Measurements from ENCODE around the gene PGA4.
"Not testable (repeated sequence)": the region's sequence is repeated elsewhere in the genome, so short reads cannot be mapped to it uniquely, and the experiment has no call there.

The PGA4 gene

DNA sequence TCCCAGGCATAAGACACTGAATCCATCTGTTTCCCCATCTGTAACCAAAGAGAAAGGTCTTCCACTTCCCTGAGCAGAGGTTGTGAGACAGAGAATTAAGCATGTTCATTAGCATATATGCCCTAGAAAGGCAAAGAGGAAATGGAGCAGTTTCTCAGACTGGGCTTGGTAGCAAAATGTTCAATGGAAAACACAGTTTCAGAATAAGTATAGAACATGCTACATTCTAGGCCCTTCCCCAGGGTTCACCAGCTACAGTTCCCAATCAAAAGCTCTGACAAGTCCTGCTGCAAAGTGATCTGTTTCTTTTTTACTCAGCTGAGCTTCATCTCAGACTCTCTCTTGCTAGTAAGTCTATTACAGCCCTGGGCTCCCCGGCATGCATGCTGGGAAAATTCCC lies 30.2 kb downstream of the PGA4 start:
- H3K4me1 Mint-ChIP-seq (ENCODE audit: low read depth); H3K9me3 Mint-ChIP-seq (ENCODE audit: low read depth); H3K4me3 Mint-ChIP-seq; H3K27ac Mint-ChIP-seq; H3K27me3 Mint-ChIP-seq; H3K36me3 Mint-ChIP-seq: not testable (repeated sequence)

DNA sequence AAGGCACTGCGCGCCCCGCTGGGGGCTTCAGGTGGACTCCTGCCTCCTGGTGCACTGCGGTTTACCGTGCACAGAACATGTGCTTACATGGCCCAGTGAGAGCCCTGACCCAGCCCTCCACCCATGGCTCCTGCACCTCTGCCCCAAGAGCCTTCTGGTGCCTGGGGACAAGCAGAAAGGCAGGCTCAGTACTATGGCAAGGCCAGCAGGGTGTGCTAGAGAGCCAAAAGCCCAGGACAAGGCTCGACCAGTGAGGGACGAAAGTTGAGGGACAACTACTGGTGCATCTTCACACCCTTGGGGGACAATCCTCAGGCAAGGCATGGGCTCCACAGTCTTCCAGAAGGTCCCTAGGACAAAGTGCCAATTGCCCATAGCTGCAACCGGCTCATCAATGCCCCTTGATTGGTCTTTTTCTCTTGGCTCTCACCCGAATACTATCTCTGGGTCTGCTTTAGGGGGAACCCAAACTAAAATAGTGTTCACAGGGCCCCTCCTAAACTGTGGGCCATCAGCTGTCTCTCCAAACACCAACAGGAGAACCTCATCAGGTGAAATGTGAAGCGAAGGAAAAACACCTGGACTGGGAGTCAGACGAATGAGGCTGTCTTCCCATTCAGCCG lies 32.4 kb downstream of the PGA4 start:
- Mint-ChIP-seq H3K4me1 (ENCODE audit: low read depth) (no peaks in the 10 kb centered on the region), H3K27me3 (no peaks in the 10 kb centered on the region), H3K9me3 (ENCODE audit: low read depth) (no peaks in the 10 kb centered on the region), H3K4me3 (no peak overlapping the region), H3K36me3 (no peaks in the 10 kb centered on the region), H3K27ac (no peak overlapping the region)

DNA sequence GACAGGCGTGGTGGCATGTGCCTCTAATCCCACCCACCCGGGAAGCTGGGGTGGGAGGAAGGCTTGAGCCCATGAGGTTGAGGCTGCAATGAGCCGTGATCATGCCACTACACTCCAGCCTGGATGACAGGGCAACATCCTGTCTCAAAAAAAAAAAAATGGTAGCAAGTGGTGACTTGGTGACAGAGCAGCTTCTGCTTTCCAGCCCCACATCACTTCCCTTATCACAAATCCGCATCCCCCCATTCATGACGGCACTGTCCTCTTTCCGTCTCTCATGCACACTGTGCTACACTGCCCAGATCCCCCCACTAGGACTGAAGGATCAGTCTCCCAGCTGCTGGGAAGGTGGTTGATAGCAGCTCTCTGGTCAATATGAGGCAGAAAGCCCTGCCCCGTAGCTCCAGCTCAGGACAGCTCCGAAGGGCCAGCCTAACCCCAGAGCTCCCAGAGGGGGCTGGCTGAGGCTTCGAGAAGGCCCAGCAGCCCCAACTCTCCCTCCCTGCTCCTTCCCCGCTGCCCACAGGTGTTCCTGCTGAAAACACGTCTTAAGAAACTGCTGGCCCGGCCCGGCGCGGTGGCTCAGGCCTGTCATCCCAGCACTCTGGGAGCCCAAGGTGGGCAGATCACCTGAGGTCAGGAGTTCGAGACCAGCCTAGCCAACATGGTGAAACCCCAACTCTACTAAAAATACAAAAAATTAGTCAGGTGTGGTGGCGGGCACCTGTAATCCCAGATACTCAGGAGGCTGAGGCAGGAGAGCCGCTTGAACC lies 34.7 kb downstream of the PGA4 start:
- Mint-ChIP-seq H3K9me3 (ENCODE audit: low read depth) (no peaks in the 10 kb centered on the region), H3K27ac (no peak overlapping the region), H3K27me3 (no peaks in the 10 kb centered on the region), H3K4me3 (no peak overlapping the region), H3K36me3 (no peaks in the 10 kb centered on the region), H3K4me1 (ENCODE audit: low read depth) (no peaks in the 10 kb centered on the region)

DNA sequence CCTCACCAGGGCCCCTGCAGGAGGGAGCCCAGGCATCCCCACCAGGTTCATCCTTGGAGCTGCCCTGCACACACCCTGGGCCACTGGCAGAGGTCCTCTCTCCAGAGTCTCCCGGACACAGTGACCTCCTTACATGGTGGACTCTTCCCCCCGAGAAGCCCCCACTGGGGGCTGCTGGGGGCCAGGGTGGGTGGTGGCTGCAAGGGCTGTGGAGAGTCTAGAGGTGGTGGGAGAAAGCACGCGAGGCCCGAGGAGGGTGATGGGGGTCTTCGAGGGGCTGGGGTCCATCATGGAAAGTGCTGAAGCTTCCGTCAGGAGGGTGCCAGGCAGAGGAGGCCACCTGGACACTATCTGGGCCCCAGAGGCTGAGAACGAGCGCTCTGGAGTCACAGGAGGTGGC lies 36.4 kb downstream of the PGA4 start:
- H3K4me3 Mint-ChIP-seq: no peak overlapping the region
- H3K36me3 Mint-ChIP-seq: no peaks in the 10 kb centered on the region
- no peaks in the 10 kb centered on the region for H3K4me1 Mint-ChIP-seq (ENCODE audit: low read depth)
- H3K27me3 Mint-ChIP-seq: no peaks in the 10 kb centered on the region
- no peaks in the 10 kb centered on the region for H3K9me3 Mint-ChIP-seq (ENCODE audit: low read depth)
- H3K27ac Mint-ChIP-seq: no peak overlapping the region

DNA sequence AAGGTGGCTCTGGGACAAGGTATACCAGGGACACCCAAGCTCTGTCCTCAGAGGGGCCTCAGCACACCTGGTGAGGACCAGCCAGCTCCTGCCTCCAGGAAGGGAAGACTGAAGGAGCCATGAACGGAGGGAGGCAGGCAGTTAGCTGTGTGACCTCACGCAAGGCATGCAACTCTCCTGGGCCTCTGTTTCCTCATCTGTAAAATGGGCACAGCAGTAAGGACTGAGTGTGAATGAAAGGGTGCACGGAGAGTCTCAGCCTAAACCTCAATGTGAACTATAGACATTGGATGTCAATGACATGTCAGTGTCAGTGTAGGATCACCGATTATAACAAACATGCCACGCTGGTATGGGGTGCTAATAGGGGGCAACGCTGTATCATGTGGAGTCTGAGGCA lies 37.2 kb downstream of the PGA4 start:
- H3K4me1 Mint-ChIP-seq (ENCODE audit: low read depth): no peaks in the 10 kb centered on the region
- no peaks in the 10 kb centered on the region for H3K36me3 Mint-ChIP-seq
- H3K4me3 Mint-ChIP-seq: no peak overlapping the region
- H3K9me3 Mint-ChIP-seq (ENCODE audit: low read depth): no peaks in the 10 kb centered on the region
- H3K27ac Mint-ChIP-seq: no peak overlapping the region
- H3K27me3 Mint-ChIP-seq: no peaks in the 10 kb centered on the region

DNA sequence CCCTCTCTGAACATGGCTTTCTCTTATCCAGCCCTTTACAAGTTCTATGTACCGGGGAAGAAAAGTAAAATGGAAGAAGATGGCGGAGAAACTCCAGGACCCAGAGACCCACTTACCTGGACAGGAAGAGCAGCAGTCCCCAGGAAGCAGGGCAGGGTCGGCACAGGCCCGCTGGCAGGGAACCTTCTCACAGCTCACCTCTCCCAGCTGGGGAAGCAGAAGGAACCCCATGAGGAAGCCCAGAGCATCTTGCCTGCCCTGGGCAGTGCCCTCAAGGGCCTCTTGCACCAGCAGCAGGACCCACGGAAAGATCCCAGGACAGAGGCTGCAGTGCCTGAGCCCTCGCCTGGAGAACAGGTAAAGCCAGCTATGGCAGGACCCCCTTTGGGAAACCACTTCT lies 42.2 kb downstream of the PGA4 start:
- Mint-ChIP-seq H3K9me3 (ENCODE audit: low read depth) (no peaks in the 10 kb centered on the region), H3K36me3 (no peaks in the 10 kb centered on the region), H3K4me3 (no peak overlapping the region), H3K27me3 (no peaks in the 10 kb centered on the region), H3K27ac (no peak overlapping the region), H3K4me1 (ENCODE audit: low read depth) (no peaks in the 10 kb centered on the region)

DNA sequence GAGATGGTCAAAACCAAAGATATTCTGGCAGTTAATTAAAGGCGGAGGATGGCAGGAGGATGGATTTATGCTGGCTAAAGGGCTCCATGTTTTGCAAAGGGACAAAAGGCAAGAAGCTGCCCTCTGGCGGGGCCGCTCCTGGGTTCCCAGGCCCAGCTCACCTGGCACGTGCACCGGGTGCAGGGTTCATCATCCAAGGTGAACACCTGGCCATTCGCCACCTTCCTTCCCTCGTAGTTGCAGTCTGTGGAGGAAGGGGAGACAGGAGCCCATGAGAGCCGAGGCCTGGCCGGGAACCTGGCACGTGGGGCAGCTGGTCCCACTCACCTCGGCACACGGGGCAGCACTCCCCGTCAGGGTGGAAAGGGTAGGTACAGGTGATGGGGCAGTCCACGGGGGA lies 42.6 kb downstream of the PGA4 start:
- H3K4me3 Mint-ChIP-seq: no peak overlapping the region
- H3K27ac Mint-ChIP-seq: no peak overlapping the region
- no peaks in the 10 kb centered on the region for H3K4me1 Mint-ChIP-seq (ENCODE audit: low read depth)

DNA sequence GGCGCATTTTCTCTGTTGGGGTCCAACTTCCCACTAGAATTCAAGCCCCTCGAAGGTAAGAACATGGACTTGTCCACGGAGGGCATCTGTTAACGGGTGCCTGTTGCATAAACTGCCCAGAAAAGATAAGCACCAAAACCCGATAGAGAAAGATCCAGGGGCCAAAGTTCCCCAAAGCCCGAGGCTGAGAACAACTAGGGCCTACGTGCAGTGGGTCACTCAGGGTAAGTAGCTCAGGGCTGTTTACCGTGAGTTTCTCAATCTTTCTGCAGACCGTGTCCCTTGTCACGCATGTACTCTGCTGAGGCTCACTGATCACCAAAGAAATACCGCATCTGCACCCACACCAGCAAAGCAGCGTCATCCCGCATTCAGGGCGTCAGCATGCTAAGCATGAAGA lies 43.2 kb downstream of the PGA4 start:
- no peak overlapping the region for H3K4me3 Mint-ChIP-seq
- no peaks in the 10 kb centered on the region for H3K36me3 Mint-ChIP-seq
- H3K4me1 Mint-ChIP-seq (ENCODE audit: low read depth): no peaks in the 10 kb centered on the region
- no peak overlapping the region for H3K27ac Mint-ChIP-seq
- H3K9me3 Mint-ChIP-seq (ENCODE audit: low read depth): no peaks in the 10 kb centered on the region
- no peaks in the 10 kb centered on the region for H3K27me3 Mint-ChIP-seq

More for the DNA sequence above, 42.6 kb downstream of the PGA4 start:
- no peaks in the 10 kb centered on the region for H3K36me3 Mint-ChIP-seq
- no peaks in the 10 kb centered on the region for H3K27me3 Mint-ChIP-seq
- H3K9me3 Mint-ChIP-seq (ENCODE audit: low read depth): no peaks in the 10 kb centered on the region

DNA sequence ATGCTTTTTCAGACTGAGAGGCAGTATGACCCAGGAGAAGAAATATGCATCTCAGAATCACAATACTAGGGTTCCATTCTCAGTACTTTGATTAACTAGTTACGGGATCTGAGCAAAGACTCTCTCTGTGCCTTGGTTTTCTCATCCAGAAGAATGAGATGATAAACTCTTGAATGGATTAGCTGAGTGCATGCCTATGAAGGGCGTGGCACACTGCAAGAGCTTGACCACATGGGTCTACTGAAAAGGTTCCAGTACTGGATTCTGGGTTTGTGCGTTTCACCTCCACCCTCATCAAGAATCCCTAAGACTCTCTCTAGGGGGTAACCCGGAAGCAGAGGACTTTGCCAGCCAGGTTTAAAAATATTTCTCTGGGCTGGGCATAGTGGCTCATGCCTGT lies 44.5 kb downstream of the PGA4 start:
- Mint-ChIP-seq H3K4me1 (ENCODE audit: low read depth) (no peaks in the 10 kb centered on the region), H3K4me3 (no peak overlapping the region), H3K27me3 (no peaks in the 10 kb centered on the region), H3K36me3 (no peaks in the 10 kb centered on the region), H3K9me3 (ENCODE audit: low read depth) (no peaks in the 10 kb centered on the region), H3K27ac (no peak overlapping the region)

DNA sequence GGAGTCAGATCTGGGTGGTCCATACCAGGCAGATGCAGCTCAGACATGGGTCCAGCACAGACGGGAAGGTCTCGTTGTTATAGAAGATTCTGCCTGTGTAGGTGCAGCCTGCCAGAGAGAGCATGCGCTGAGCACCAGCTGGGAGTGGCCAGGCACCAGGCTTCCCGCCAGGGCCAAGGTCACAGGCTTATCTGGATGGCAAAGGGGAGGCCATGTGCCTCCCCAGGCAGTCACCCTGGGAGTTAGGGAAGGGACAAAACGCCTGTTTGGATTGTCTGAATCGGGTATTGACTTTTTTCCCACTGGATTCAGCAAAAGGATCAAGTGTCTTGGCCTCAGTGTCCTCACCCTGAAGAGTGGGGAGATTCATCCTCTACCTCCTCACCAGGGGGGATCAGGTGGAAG lies 45.3 kb downstream of the PGA4 start:
- Mint-ChIP-seq H3K27me3 (no peaks in the 10 kb centered on the region), H3K4me3 (no peak overlapping the region), H3K4me1 (ENCODE audit: low read depth) (no peaks in the 10 kb centered on the region), H3K36me3 (no peaks in the 10 kb centered on the region), H3K9me3 (ENCODE audit: low read depth) (no peaks in the 10 kb centered on the region), H3K27ac (no peak overlapping the region)

DNA sequence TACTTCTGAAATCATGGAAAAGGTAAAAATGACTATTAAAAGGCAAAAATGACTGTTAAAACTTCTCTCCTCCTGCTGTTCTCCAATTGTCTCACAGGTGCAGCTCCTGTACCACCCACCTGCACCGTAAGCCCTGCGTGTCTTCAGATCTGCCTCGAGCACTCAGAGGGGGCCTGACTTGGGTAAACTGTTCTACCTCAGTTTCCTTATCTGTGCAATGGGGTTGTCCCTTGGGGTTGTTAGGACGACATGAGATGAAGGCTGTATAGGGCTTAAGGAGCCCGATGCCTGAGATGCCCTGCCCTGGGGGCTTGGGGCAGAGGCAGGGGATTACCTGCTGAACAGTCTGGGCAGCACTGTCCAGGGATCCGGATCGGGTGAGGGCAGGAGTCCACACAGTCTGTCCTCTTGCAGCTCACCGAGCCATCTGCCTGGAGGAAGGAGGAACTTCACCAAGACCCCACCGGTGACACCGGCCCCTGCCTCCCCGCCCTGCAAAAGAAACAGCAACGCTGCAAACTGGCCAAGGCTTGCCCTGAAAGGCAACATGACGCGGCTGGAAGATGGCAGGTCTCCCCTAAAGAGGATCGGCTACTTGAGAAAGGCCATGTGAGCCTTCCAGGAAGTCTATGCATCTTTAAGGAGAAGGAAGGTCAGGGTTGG lies 46.6 kb downstream of the PGA4 start:
- no peak overlapping the region for H3K4me3 Mint-ChIP-seq
- no peaks in the 10 kb centered on the region for H3K27me3 Mint-ChIP-seq
- no peak overlapping the region for H3K27ac Mint-ChIP-seq
- H3K36me3 Mint-ChIP-seq: no peaks in the 10 kb centered on the region
- no peaks in the 10 kb centered on the region for H3K4me1 Mint-ChIP-seq (ENCODE audit: low read depth)
- no peaks in the 10 kb centered on the region for H3K9me3 Mint-ChIP-seq (ENCODE audit: low read depth)

DNA sequence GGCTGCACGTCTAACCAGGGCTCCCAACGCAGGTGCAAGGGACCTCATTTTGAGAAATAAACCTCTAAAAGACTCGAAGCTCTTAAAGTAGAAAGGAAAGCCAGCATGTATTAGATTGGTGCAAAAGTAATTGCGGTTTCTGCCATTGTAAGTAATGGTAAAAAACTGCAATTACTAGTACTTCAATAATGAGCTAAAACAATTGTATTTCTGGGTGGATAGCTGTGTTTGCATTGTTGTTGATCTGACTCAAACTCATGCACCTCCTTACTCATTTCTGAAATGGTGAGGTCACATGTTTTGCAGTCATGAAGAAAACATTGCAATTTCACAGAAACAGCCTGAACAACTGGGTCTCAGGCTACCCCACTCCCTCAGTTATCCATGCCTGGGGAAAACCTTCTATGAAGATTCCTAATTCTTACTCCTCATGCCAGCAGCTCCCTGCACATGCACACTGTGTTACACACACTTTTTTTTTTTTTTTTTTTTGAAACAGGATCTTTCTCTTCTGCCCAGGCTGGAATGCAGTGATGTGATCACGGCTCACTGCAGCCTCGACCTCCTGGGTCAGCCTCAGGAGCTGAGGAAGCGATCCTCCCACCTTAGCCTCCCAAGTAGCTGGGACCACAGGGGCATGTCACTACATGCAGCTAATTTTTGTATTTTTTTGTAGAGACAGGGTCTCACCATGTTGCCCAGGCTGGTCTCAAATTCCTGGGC lies 48.4 kb downstream of the PGA4 start:
- H3K9me3 Mint-ChIP-seq (ENCODE audit: low read depth): no peaks in the 10 kb centered on the region
- no peak overlapping the region for H3K4me3 Mint-ChIP-seq
- no peak overlapping the region for H3K27ac Mint-ChIP-seq

DNA sequence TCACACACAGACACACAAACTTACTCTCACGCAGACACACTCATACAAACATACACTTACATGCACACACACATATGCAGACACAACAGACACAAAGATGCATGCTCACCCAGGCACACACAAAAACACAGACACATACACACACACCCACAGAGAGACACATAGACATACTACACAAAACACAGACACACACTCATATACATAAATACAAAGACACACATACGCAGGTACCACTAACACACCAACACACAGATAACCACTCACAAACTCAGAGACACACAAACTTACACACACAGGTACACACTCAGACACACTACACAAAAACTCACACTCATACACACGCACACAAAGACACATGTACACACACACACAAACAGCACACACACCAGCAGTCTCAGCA lies 50.6 kb downstream of the PGA4 start:
- Mint-ChIP-seq H3K27ac (no peak overlapping the region), H3K4me1 (ENCODE audit: low read depth) (no peaks in the 10 kb centered on the region), H3K9me3 (ENCODE audit: low read depth) (no peaks in the 10 kb centered on the region), H3K27me3 (no peaks in the 10 kb centered on the region), H3K4me3 (no peak overlapping the region), H3K36me3 (no peaks in the 10 kb centered on the region)

More for the DNA sequence above, 48.4 kb downstream of the PGA4 start:
- H3K4me1 Mint-ChIP-seq (ENCODE audit: low read depth): no peaks in the 10 kb centered on the region
- no peaks in the 10 kb centered on the region for H3K36me3 Mint-ChIP-seq
- no peaks in the 10 kb centered on the region for H3K27me3 Mint-ChIP-seq

DNA sequence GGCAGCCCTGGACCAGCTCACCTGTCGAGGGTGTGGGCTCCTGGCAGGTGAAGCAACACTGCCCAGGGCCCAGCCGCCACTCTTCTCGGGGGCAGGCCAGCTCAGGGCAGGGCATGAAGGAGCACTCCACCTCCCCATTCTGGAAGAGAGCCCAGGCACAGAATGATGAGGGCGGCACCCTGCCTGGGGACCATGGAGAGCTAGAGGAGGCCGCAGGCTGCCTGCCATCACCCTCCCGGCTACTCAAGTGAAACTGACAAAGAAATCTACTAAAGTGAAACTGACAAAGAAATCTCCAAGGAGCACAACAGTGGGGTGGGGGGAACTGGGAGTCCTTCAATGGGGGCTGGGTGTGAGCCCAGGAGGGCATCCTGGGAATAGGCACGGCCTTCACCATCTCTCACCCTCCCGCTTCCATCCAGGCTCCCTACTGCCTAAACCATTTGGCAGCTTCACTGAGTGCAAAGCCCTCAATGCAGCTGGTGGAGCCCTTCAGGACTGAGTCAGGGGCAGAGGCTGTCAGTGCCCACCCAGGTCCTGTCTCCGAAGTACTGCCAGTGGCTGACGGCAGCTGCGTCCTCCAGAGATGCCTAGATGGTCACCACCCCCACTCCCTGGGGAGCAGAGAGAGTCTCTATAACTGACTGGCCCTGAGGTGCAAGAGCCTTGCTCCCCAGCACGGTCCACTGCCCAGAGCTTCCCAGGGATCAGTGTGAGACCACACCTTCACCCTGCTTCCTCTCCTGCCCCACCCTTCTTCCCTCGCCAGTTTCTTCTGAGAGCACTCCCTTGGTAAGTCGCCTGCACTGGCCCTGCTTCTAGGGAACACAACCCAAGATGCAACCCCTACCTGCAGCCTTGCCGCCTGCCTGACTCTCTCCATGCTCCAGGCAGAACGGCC lies 51.3 kb downstream of the PGA4 start:
- no peaks in the 10 kb centered on the region for H3K27me3 Mint-ChIP-seq
- no peaks in the 10 kb centered on the region for H3K9me3 Mint-ChIP-seq (ENCODE audit: low read depth)
- peaks cover 3% of the 10 kb centered on the region for H3K4me1 Mint-ChIP-seq (ENCODE audit: low read depth)
- H3K27ac Mint-ChIP-seq: no peak overlapping the region
- H3K36me3 Mint-ChIP-seq: peaks cover 2% of the 10 kb centered on the region
- no peak overlapping the region for H3K4me3 Mint-ChIP-seq

Data from activated naive CD8-positive, alpha-beta T cell (primary cell).